ENCODE data around the gene DNAH9.

GRCh38 chr17:11553135-11553534 lies 45.1 kb upstream of the DNAH9 start:
- TF ChIP-seq, protein P1, sequence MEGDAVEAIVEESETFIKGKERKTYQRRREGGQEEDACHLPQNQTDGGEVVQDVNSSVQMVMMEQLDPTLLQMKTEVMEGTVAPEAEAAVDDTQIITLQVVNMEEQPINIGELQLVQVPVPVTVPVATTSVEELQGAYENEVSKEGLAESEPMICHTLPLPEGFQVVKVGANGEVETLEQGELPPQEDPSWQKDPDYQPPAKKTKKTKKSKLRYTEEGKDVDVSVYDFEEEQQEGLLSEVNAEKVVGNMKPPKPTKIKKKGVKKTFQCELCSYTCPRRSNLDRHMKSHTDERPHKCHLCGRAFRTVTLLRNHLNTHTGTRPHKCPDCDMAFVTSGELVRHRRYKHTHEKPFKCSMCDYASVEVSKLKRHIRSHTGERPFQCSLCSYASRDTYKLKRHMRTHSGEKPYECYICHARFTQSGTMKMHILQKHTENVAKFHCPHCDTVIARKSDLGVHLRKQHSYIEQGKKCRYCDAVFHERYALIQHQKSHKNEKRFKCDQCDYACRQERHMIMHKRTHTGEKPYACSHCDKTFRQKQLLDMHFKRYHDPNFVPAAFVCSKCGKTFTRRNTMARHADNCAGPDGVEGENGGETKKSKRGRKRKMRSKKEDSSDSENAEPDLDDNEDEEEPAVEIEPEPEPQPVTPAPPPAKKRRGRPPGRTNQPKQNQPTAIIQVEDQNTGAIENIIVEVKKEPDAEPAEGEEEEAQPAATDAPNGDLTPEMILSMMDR (IDR thresholded peaks at IDR 0.05; ENCODE audit: poor library complexity, severe bottlenecking): no peak
- TF ChIP-seq POLR2AphosphoS5 (IDR thresholded peaks at IDR 0.05) (no peak), SMC3 (conservative IDR thresholded peaks at IDR 0.05; ENCODE audit: poor library complexity) (no peak), EZH2 (IDR thresholded peaks at IDR 0.05; ENCODE audit: borderline replicate concordance, insufficient read depth, low read length, poor library complexity, severe bottlenecking) (no peak), EP300 (conservative IDR thresholded peaks at IDR 0.05; ENCODE audit: poor library complexity, severe bottlenecking) (no peak), RAD21 (conservative IDR thresholded peaks at IDR 0.05) (no peak), TAF1 (IDR thresholded peaks at IDR 0.05; ENCODE audit: low read depth) (no peak)

Measured in neural cell (in vitro differentiated cells).